A673 (cell line): ENCODE results near the gene OPN1MW3. TPM values are rescaled to one million over a fixed set of nuclear protein-coding genes. Genes with fewer than 3 reads are reported as not detected.
"Not testable (repeated sequence)": the region's sequence is repeated elsewhere in the genome, so short reads cannot be mapped to it uniquely, and the experiment has no call there.

Source experiments
- Bru-seq: library from RNA; stranded (reverse); fragments of 400-500 nt; gene quantifications from one replicate; lab custom pipeline; 2021; lab: Mats Ljungman, UMichigan
- BruChase-seq, 2 experiments: library from RNA; stranded (reverse); fragments of 400-500 nt; gene quantifications; one replicate each; lab custom pipeline; 2021; lab: Mats Ljungman, UMichigan
- BruUV-seq: library from RNA; stranded (reverse); fragments of 400-500 nt; replicated peaks from 2 replicates; lab custom pipeline; 2021; lab: Mats Ljungman, UMichigan
- CTCF ChIA-PET: fragments of 300-600 bp; sonication (Branson Sonifier 250); formaldehyde crosslinking; loops from one replicate; lab custom pipeline; 2022; ENCODE audit warnings: antibody characterized with exemption; lab: Charles Lee
- POLR2A ChIA-PET: fragments of 300-600 bp; sonication (Branson Sonifier 250); formaldehyde crosslinking; loops from one replicate; lab custom pipeline; 2022; ENCODE audit warnings: antibody characterized with exemption; ENCODE audit not compliant: low non-redundant PET; lab: Charles Lee
- DNase-seq: peaks from one replicate; pipeline ENCODE4 v3.0.0-alpha.2; 2015; ENCODE audit warnings: low spot score
- H3K27ac ChIP-seq: fragments of 200-600 bp; sonication (generic); 2 replicates; pipeline ENCODE4 v1.5.1; 2016; ENCODE audit warnings: mixed run types, low read depth, mild to moderate bottlenecking, mixed read lengths, antibody characterized with exemption, low read length; ENCODE audit not compliant: poor library complexity, severe bottlenecking
- H3K27me3 ChIP-seq: fragments of 200-600 bp; sonication (generic); replicated peaks from 2 replicates; pipeline ENCODE4 v1.6.1; 2017; ENCODE audit warnings: mixed run types, low read depth, mild to moderate bottlenecking, mixed read lengths, antibody characterized with exemption, low read length; ENCODE audit not compliant: insufficient read depth, poor library complexity
- H3K36me3 ChIP-seq: fragments of 200-600 bp; sonication (generic); 2 replicates; pipeline ENCODE4 v1.6.1; 2016; ENCODE audit warnings: mixed run types, mild to moderate bottlenecking, mixed read lengths, antibody characterized with exemption, low read length; ENCODE audit not compliant: insufficient read depth, poor library complexity, severe bottlenecking
- H3K4me1 ChIP-seq: fragments of 200-600 bp; sonication (generic); 2 replicates; pipeline ENCODE4 v1.6.1; 2017; ENCODE audit warnings: mixed run types, mild to moderate bottlenecking, mixed read lengths, antibody characterized with exemption, low read length; ENCODE audit not compliant: insufficient read depth, poor library complexity, severe bottlenecking
- H3K4me3 ChIP-seq: fragments of 200-600 bp; sonication (generic); 2 replicates; pipeline ENCODE4 v1.5.1; 2016; ENCODE audit warnings: low read depth, mixed run types, mild to moderate bottlenecking, mixed read lengths, low read length; ENCODE audit not compliant: poor library complexity, severe bottlenecking
- H3K9me3 ChIP-seq: fragments of 200-600 bp; sonication (generic); 2 replicates; pipeline ENCODE4 v1.6.1; 2016; ENCODE audit warnings: mixed run types, low read depth, mild to moderate bottlenecking, mixed read lengths, antibody characterized with exemption, low read length; ENCODE audit not compliant: poor library complexity, severe bottlenecking
- intact Hi-C: fragments of 100-400 bp; cut with micrococcal nuclease; formaldehyde crosslinking; loops from one replicate; pipeline ENCODE4 v1.10.0; 2022; ENCODE audit not compliant: unreplicated experiment
- long read RNA-seq: library from polyadenylated mRNA; stranded (forward); transcript quantifications from one replicate; pipeline ENCODE4 v2.0.0, GENCODE V29; 2022
- total RNA-seq: library from RNA; stranded (reverse); gene quantifications from 2 replicates; pipeline ENCODE4 v1.2.3, GENCODE V29; 2021

The OPN1MW3 gene
- total RNA-seq (not detected in 2 replicates), Bru-seq, nascent RNA (not detected), BruChase-seq, experiment 1, labeled RNA remaining after a 2-hour chase (not detected), BruChase-seq, experiment 2, labeled RNA remaining after a 6-hour chase (not detected)
- long read RNA-seq: 0 reads

GRCh38 chrX:154257282-154257681 lies at the start of gene OPN1MW3:
Gene OPN1MW3 (plus strand): TSS chrX:154257582. CDS start chrX:154257620, 38 bp downstream.
- H3K9me3 ChIP-seq, H3K4me3 ChIP-seq, DNase-seq, H3K27me3 ChIP-seq, CTCF ChIA-PET, H3K36me3 ChIP-seq, H3K4me1 ChIP-seq, BruUV-seq, POLR2A ChIA-PET, intact Hi-C loops, H3K27ac ChIP-seq: not testable (repeated sequence)

- CTCF ChIA-PET: interaction anchor here (0.7 kb wide), 1 partner anchor 113 kb away, joined by 3 read pairs; no protein-coding TSS in a partner anchor
- H3K36me3 ChIP-seq, H3K27ac ChIP-seq, BruUV-seq, H3K4me3 ChIP-seq, H3K4me1 ChIP-seq, H3K9me3 ChIP-seq, DNase-seq, POLR2A ChIA-PET, intact Hi-C loops, H3K27me3 ChIP-seq: not testable (repeated sequence)
Observed at GRCh38 chrX:154209670-154210418, 47.5 kb upstream of the OPN1MW3 start.

GRCh38 chrX:154211057-154211456 lies 46.3 kb upstream of the OPN1MW3 start:
- intact Hi-C loops, H3K4me1 ChIP-seq, H3K9me3 ChIP-seq, H3K27me3 ChIP-seq, H3K36me3 ChIP-seq, POLR2A ChIA-PET, BruUV-seq, CTCF ChIA-PET, H3K27ac ChIP-seq, DNase-seq, H3K4me3 ChIP-seq: not testable (repeated sequence)

- DNase-seq, H3K36me3 ChIP-seq, H3K4me1 ChIP-seq, BruUV-seq, H3K9me3 ChIP-seq, H3K4me3 ChIP-seq, intact Hi-C loops, H3K27me3 ChIP-seq, H3K27ac ChIP-seq, CTCF ChIA-PET, POLR2A ChIA-PET: not testable (repeated sequence)
Observed at GRCh38 chrX:154211499-154211898, 45.9 kb upstream of the OPN1MW3 start.

- H3K4me3 ChIP-seq, H3K27me3 ChIP-seq, POLR2A ChIA-PET, H3K9me3 ChIP-seq, H3K4me1 ChIP-seq, H3K27ac ChIP-seq, DNase-seq, intact Hi-C loops, BruUV-seq, CTCF ChIA-PET, H3K36me3 ChIP-seq: not testable (repeated sequence)
Observed at GRCh38 chrX:154219456-154219855, 37.9 kb upstream of the OPN1MW3 start, which contains the start of gene OPN1MW2. Gene OPN1MW2 (plus strand): TSS chrX:154219756. CDS start chrX:154219816, 60 bp downstream.

GRCh38 chrX:154225292-154225691 lies 32.1 kb upstream of the OPN1MW3 start:
- intact Hi-C loops, BruUV-seq, H3K36me3 ChIP-seq, H3K27ac ChIP-seq, H3K4me1 ChIP-seq, DNase-seq, H3K9me3 ChIP-seq, POLR2A ChIA-PET, H3K4me3 ChIP-seq, H3K27me3 ChIP-seq, CTCF ChIA-PET: not testable (repeated sequence)

- POLR2A ChIA-PET, H3K27ac ChIP-seq, CTCF ChIA-PET, H3K4me3 ChIP-seq, intact Hi-C loops, H3K36me3 ChIP-seq, DNase-seq, H3K4me1 ChIP-seq, BruUV-seq, H3K27me3 ChIP-seq, H3K9me3 ChIP-seq: not testable (repeated sequence)
Observed at GRCh38 chrX:154226706-154227105, 30.7 kb upstream of the OPN1MW3 start.
